Spleen (tissue), 11 donors: ENCODE measurements around the gene PPP2R5D. TPM values are rescaled to one million over a fixed set of nuclear protein-coding genes. Genes with fewer than 3 reads are reported as not detected.

Experiments
- DNase-seq: peaks from one replicate; pipeline ENCODE4 v3.0.0-alpha.2; 2020
- H3K27ac ChIP-seq, 8 donors: fragments of 200-600 bp; sonication (generic) in 7 of 8; 1 replicate in 4 of 8; 2 replicates in 4 of 8; pipeline versions ENCODE4 v1.5.0 to v1.8.0; 2016 to 2021; ENCODE audit warnings: inconsistent platforms in 4 of 8, mild to moderate bottlenecking in 4 of 8, moderate library complexity in 1 of 8
- H3K27me3 ChIP-seq, 7 donors: fragments of 200-600 bp; sonication (generic) in 6 of 7; replicated peaks in 1 of 7; 1 replicate in 4 of 7; 2 replicates in 3 of 7; pipeline versions ENCODE4 v1.5.0 to v1.8.0; 2016 to 2021; ENCODE audit warnings: inconsistent platforms in 3 of 7, mild to moderate bottlenecking in 1 of 7
- H3K36me3 ChIP-seq, 6 donors: fragments of 200-600 bp; sonication (generic) in 5 of 6; 1 replicate in 4 of 6; 2 replicates in 2 of 6; pipeline versions ENCODE4 v1.5.0 to v1.8.0; 2016 to 2021; ENCODE audit warnings: inconsistent platforms in 2 of 6
- H3K4me1 ChIP-seq, 6 donors: fragments of 200-600 bp; sonication (generic) in 5 of 6; 1 replicate in 3 of 6; 2 replicates in 3 of 6; pipeline versions ENCODE4 v1.5.0 to v1.8.0; 2016 to 2021; ENCODE audit warnings: inconsistent platforms in 3 of 6
- H3K4me3 ChIP-seq, 8 donors: fragments of 200-600 bp; sonication (generic) in 7 of 8; 1 replicate in 4 of 8; 2 replicates in 4 of 8; pipeline versions ENCODE4 v1.5.0 to v1.8.0; 2016 to 2021; ENCODE audit warnings: inconsistent platforms in 4 of 8, mild to moderate bottlenecking in 4 of 8, moderate library complexity in 2 of 8
- H3K9me3 ChIP-seq, 8 donors: fragments of 200-600 bp; sonication (generic) in 7 of 8; 1 replicate in 4 of 8; 2 replicates in 4 of 8; pipeline versions ENCODE4 v1.5.0 to v1.8.0; 2016 to 2021; ENCODE audit warnings: inconsistent platforms in 4 of 8
- CTCF ChIP-seq, 11 experiments: fragments of 200-600 bp in 7 of 11; fragments of 450-650 bp in 4 of 11; sonication (generic) in 4 of 11; IDR thresholded peaks in 8 of 11; conservative IDR thresholded peaks in 3 of 11; 1 replicate in 7 of 11; 2 replicates in 4 of 11; pipeline versions ENCODE4 v1.4.0 to v1.8.0; 2016 to 2021; ENCODE audit warnings: antibody characterized with exemption in 11 of 11, inconsistent platforms in 4 of 11, mild to moderate bottlenecking in 1 of 11
- POLR2A ChIP-seq, 3 donors: fragments of 450-650 bp; IDR thresholded peaks; one replicate each; pipeline ENCODE4 v1.5.1; 2017; ENCODE audit warnings: antibody characterized with exemption in 3 of 3, mild to moderate bottlenecking in 1 of 3
- POLR2AphosphoS5 ChIP-seq, 3 donors: sonication (generic); formaldehyde crosslinking; IDR thresholded peaks; one replicate each; pipeline ENCODE4 v1.5.1; 2017; ENCODE audit warnings: antibody characterized with exemption in 3 of 3
- WGBS, 5 donors: extraction: QIAGEN DNeasy Blood & Tissue Kit in 3 of 5; methylation state at CpG; one replicate each; pipeline versions ENCODE4 v1.1.5 to v1.1.7; 2013 to 2018; 5-methylcytosine and 5-hydroxymethylcytosine counted together
- intact Hi-C: fragments of 100-400 bp; cut with DNase I; formaldehyde crosslinking; loops from one replicate; pipeline ENCODE4 v1.15.0; 2023; ENCODE audit warnings: low total_unique reads
- polyA plus RNA-seq, 3 donors: library from polyadenylated mRNA; stranded (reverse); fragments of 200-250 nt; gene quantifications; one replicate each; pipeline ENCODE4 v1.2.1, GENCODE V29; 2013
- total RNA-seq, 7 donors: library from RNA; depleted of rRNA in 3 of 7; stranded (reverse); fragments of >200 nt in 3 of 7; fragmentation: NEBNext Ultra II Directional in 4 of 7; extraction: Animal tissue kit (Norgen Biotek cat#: 25700) in 4 of 7; gene quantifications; one replicate each; pipeline versions ENCODE4 v1.1.0 to v1.2.1, GENCODE V29; 2016 to 2021
- donor health status: healthy with polysubstance abuse.
- donor health status: DM: no; HTN: no; CAD: no; lungs with moderate emphysema.
- donor health status: DM: no; HTN: no; CAD: no.
- donor health status: Bipolar disorder and iron deficiency.
- donor health status: healthy.
- donor health status: DM: no; HTN: no; CAD: no.
- donor health status: DM: yes; HTN: yes; CAD: no.

The PPP2R5D gene
- total and polyA plus RNA-seq, 10 donors: 15.3 to 40.2 (median 25.5) TPM

DNA sequence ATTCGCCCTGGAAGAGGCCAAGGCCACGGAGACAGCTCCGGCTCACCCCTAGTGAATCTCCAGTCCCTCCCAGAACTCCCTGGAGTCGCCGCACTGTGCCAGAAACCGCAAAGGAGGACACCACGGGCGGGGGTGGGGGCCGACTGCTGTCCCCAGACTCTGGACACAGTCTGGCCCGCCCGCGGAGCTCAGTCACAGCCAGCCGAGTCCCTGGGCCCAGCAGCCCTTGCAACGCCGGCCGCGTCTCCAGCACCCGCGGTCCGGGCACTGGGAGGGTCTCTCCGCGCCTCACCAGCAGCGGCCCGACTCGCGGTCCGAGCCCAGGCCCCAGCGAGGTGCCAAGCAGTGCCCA, 5.9 kb upstream of the PPP2R5D start:
- no peak for TF ChIP-seq CTCF (IDR thresholded peaks at IDR 0.05 in 8 of 11, conservative IDR thresholded peaks at IDR 0.05 in 3 of 11)
- TF ChIP-seq POLR2A (IDR thresholded peaks at IDR 0.05): no peak
- TF ChIP-seq POLR2AphosphoS5 (IDR thresholded peaks at IDR 0.05): no peak
- Histone ChIP-seq H3K27ac (peak overlapping the region; percentile 79 to 96 (median 92)), H3K27me3 (no peaks in the 10 kb centered on the region), H3K4me1 (peaks cover 21 to 72% (median 46%) of the 10 kb centered on the region in 6 donors), H3K4me3 (peak overlapping the region; percentile 69 to 98 (median 93)), H3K9me3 (no peaks in the 10 kb centered on the region), H3K36me3 (peaks cover 0 to 19% (median 0%) of the 10 kb centered on the region in 6 donors)
- WGBS, 5 donors: 0 to 3% (median 1%) methylated on average over 3 to 28 of the region's 28 CpGs
- intact Hi-C loops: no loop called here
- DNase-seq: peak; percentile 90

DNA sequence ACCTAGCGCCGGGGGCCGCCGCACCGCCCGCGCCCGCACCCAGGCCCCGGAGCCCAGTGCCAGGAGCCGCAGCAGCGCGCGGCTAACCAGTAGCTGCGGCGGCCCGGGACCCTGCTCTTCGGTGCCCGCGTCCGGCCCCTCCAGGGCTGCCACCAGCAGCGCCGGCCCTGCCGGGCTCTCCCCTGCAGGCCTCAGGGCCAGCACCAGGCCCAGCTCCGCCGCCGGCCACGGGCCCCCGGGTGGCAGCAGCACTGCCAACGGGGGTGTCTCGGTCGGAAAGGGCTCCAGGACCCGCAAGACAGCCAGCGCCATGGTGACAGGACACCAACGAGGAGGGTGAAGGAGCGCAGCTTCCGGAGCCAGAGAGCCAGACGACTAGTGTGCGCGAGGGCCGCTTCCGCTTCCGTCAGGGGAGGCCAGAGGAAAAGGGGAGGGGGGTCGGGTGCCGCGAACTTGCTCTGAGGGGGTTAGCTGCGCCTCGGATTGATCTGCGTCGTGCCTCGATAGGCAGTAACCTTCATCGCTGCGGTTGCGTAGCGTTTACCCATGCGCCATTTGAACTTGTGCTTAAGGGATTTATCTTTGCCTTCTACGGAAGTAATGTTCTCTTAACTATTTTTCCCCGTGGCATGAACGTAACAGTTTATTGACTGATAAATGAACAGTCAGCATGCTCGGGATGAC, 5.4 kb upstream of the PPP2R5D start, which contains the start of gene PEX6:
Gene PEX6, minus strand, starts transcription at position 343 of the 684 bp plus-strand sequence. Its CDS starts 31 bp downstream, at position 312.
- H3K4me3 ChIP-seq: peak within 1 kb of the TSS; percentile 69 to 98 (median 93)
- peak in 1 of 3 donors; percentile 13 for TF ChIP-seq POLR2A (IDR thresholded peaks at IDR 0.05)
- TF ChIP-seq POLR2AphosphoS5 (IDR thresholded peaks at IDR 0.05): peak; percentile 90 to 93 (median 91)
- TF ChIP-seq CTCF (IDR thresholded peaks at IDR 0.05 in 8 of 11, conservative IDR thresholded peaks at IDR 0.05 in 3 of 11): no peak
- peaks cover 26 to 73% (median 52%) of the 10 kb centered on the region in 6 donors for H3K4me1 ChIP-seq
- H3K27me3 ChIP-seq: no peaks in the 10 kb centered on the region
- WGBS, 5 donors: 0 to 1% (median 0%) methylated on average over 37 to 59 of the region's 59 CpGs
- DNase-seq: peak; percentile 99
- H3K9me3 ChIP-seq: no peaks in the 10 kb centered on the region
- H3K27ac ChIP-seq: peak within 1 kb of the TSS; percentile 79 to 96 (median 92)
- H3K36me3 ChIP-seq: peaks cover 0 to 14% (median 0%) of the 10 kb centered on the region in 6 donors
- intact Hi-C loops: no loop called here

DNA sequence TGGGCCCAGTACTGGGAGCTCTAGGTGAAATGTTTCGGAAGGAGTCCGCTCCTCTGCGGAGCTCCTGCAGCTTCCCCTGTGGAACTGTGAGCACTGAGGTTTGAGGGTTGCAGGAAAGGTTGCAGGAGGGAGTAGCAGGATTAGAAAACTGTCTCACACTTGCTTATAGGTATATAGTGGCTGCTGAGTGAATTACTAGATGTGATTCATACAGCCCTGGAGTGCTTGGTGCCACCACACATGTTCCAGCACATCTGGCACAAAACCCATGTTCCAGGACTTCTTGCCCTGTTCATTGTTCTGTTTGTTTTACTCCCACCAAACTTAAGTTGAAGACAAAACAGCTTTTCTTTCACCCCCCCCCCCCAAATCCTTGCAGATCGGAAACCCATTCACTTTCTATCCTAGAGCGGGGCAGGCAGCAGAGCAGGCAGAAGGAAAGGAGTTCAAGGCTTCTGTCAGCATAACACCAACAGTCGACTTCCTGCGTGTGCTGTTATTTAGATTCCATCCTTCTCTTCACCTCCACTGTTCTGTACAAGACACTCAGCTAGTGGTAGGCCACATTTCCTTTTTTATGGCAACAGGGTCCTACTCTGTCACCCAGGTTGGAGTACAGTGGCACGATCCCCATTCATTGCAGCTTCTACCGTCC, 4.7 kb upstream of the PPP2R5D start:
- peaks cover 0 to 7% (median 0%) of the 10 kb centered on the region in 6 donors for H3K36me3 ChIP-seq
- WGBS, 5 donors: 32 to 39% (median 33%) methylated on average over 9 of the region's 9 CpGs
- TF ChIP-seq POLR2AphosphoS5 (IDR thresholded peaks at IDR 0.05) (peak in 1 of 3 donors; percentile 8), CTCF (IDR thresholded peaks at IDR 0.05 in 8 of 11, conservative IDR thresholded peaks at IDR 0.05 in 3 of 11) (no peak)
- no peak for DNase-seq
- H3K4me1 ChIP-seq: peaks cover 28 to 70% (median 55%) of the 10 kb centered on the region in 6 donors
- peak overlapping the region; percentile 79 to 96 (median 92) for H3K27ac ChIP-seq
- H3K9me3 ChIP-seq: no peaks in the 10 kb centered on the region
- intact Hi-C loops: no loop called here
- H3K27me3 ChIP-seq: no peaks in the 10 kb centered on the region
- H3K4me3 ChIP-seq: peak overlapping the region; percentile 69 to 98 (median 93)

GRCh38 chr6:42981836-42982235, 2.5 kb upstream of the PPP2R5D start:
- no peak for DNase-seq
- Histone ChIP-seq H3K9me3 (no peaks in the 10 kb centered on the region), H3K4me1 (peaks cover 38 to 69% (median 61%) of the 10 kb centered on the region in 6 donors), H3K27me3 (no peaks in the 10 kb centered on the region), H3K36me3 (no peaks in the 10 kb centered on the region), H3K4me3 (no peak overlapping the region), H3K27ac (no peak overlapping the region)
- TF ChIP-seq CTCF (IDR thresholded peaks at IDR 0.05 in 8 of 11, conservative IDR thresholded peaks at IDR 0.05 in 3 of 11) (no peak), POLR2AphosphoS5 (IDR thresholded peaks at IDR 0.05) (no peak), POLR2A (IDR thresholded peaks at IDR 0.05) (no peak)
- intact Hi-C loops: no loop called here
- WGBS, 5 donors: 81 to 87% (median 82%) methylated on average over 5 of the region's 5 CpGs
